GM12878 (cell line): ENCODE data around the gene PRSS57. TPM values are rescaled to one million over a fixed set of nuclear protein-coding genes. Genes with fewer than 3 reads are reported as not detected.

ENCODE experiments used
- ATAC-seq: fragments of 200-7000 bp; cut with Tn5 transposase; 3 replicates; pipeline ENCODE4 v1.9.1; 2020; ENCODE audit warnings: mild to moderate bottlenecking, moderate library complexity
- BruUV-seq: library from RNA; stranded (reverse); fragments of 400-500 nt; replicated peaks from 2 replicates; lab custom pipeline; 2021; lab: Mats Ljungman, UMichigan
- CTCF ChIA-PET: fragments of 300-600 bp; sonication (Branson Sonifier 250); formaldehyde crosslinking; extraction: SDS; loops from one replicate; lab custom pipeline; 2021; ENCODE audit warnings: inconsistent platforms; lab: Yijun Ruan, JAX
- POLR2A ChIA-PET: fragments of 350-600 bp; formaldehyde crosslinking; extraction: SDS; loops from one replicate; lab custom pipeline; 2021; ENCODE audit warnings: inconsistent platforms; lab: Charles Lee
- RAD21 ChIA-PET: fragments of 300-600 bp; sonication (Branson Sonifier 250); formaldehyde crosslinking; loops from one replicate; lab custom pipeline; 2023; ENCODE audit warnings: antibody characterized with exemption; ENCODE audit not compliant: unreplicated experiment; lab: Charles Lee
- SMC1A ChIA-PET: fragments of 300-600 bp; sonication (Branson Sonifier 250); formaldehyde crosslinking; loops from one replicate; lab custom pipeline; 2023; ENCODE audit not compliant: unreplicated experiment, uncharacterized antibody; lab: Charles Lee
- DNase-seq: peaks from one replicate; pipeline ENCODE4 v3.0.0-alpha.2; 2011; ENCODE audit warnings: low read depth, low spot score
- FAIRE-seq: peaks from 3 replicates; lab custom pipeline; 2011; peaks lifted over from hg19 to GRCh38; lab: Jason Lieb, UNC
- H2AFZ ChIP-seq: 2 replicates; pipeline ENCODE4 v1.6.0; 2011; ENCODE audit warnings: low read depth, low read length, control low read depth; ENCODE audit not compliant: control insufficient read depth
- H3K27ac ChIP-seq: 2 replicates; pipeline ENCODE4 v1.5.1; 2011; ENCODE audit warnings: control low read depth; ENCODE audit not compliant: control insufficient read depth, insufficient read depth
- H3K27me3 ChIP-seq, 2 experiments: replicated peaks in 1 of 2; 2 replicates each; pipeline versions ENCODE4 v1.6.0 to v1.6.1; 2011; ENCODE audit warnings: low read length in 1 of 2; ENCODE audit not compliant: control insufficient read depth in 2 of 2, insufficient read depth in 2 of 2
- H3K36me3 ChIP-seq, 2 experiments: 2 replicates each; pipeline ENCODE4 v1.5.1; 2011; ENCODE audit warnings: low read length in 1 of 2; ENCODE audit not compliant: control insufficient read depth in 2 of 2, insufficient read depth in 2 of 2
- H3K4me1 ChIP-seq: 2 replicates; pipeline ENCODE4 v1.6.1; 2011; ENCODE audit warnings: mild to moderate bottlenecking, low read length, moderate library complexity, mixed read lengths; ENCODE audit not compliant: control insufficient read depth, insufficient read depth
- H3K4me2 ChIP-seq: 2 replicates; pipeline ENCODE4 v1.6.0; 2011; ENCODE audit warnings: control low read depth; ENCODE audit not compliant: control insufficient read depth, insufficient read depth
- H3K4me3 ChIP-seq: fragments of 200-600 bp; sonication (generic); 2 replicates; pipeline ENCODE4 v1.5.1; 2016
- H3K79me2 ChIP-seq: 2 replicates; pipeline ENCODE4 v1.6.0; 2011; ENCODE audit warnings: low read length; ENCODE audit not compliant: control insufficient read depth, insufficient read depth
- H3K9ac ChIP-seq: 2 replicates; pipeline ENCODE4 v1.8.0; 2011; ENCODE audit warnings: low read length, control low read depth, mixed read lengths; ENCODE audit not compliant: control insufficient read depth, insufficient read depth
- H3K9me3 ChIP-seq: replicated peaks from 3 replicates; pipeline ENCODE4 v1.5.1; 2011; ENCODE audit warnings: mild to moderate bottlenecking, low read length; ENCODE audit not compliant: control insufficient read depth, insufficient read depth
- H4K20me1 ChIP-seq: 2 replicates; pipeline ENCODE4 v1.6.0; 2011; ENCODE audit not compliant: control insufficient read depth, insufficient read depth
- FOXK2 ChIP-seq: fragments of 450-650 bp; IDR thresholded peaks from 2 replicates; pipeline ENCODE4 v1.6.1; 2017; ENCODE audit warnings: mild to moderate bottlenecking, moderate library complexity
- HCFC1 ChIP-seq: fragments of 150-350 bp; IDR thresholded peaks from 2 replicates; pipeline ENCODE4 v1.6.1; 2014; ENCODE audit warnings: low read length
- JUNB ChIP-seq: IDR thresholded peaks from 2 replicates; pipeline ENCODE4 v1.6.1; 2016; ENCODE audit warnings: antibody characterized with exemption, mild to moderate bottlenecking
- MTA2 ChIP-seq: fragments of 450-650 bp; IDR thresholded peaks from 2 replicates; pipeline ENCODE4 v1.6.1; 2016; ENCODE audit warnings: low read depth, mild to moderate bottlenecking, moderate library complexity
- MYB ChIP-seq: fragments of 150-350 bp; IDR thresholded peaks from 2 replicates; pipeline ENCODE4 v1.6.1; 2014; ENCODE audit warnings: mild to moderate bottlenecking, low read depth, low read length, borderline replicate concordance
- NFIC ChIP-seq: IDR thresholded peaks from 2 replicates; pipeline ENCODE4 v1.6.1; 2012; ENCODE audit warnings: low read depth, mild to moderate bottlenecking, inconsistent platforms, low read length, moderate library complexity
- NFYA ChIP-seq: IDR thresholded peaks from 2 replicates; pipeline ENCODE4 v1.6.1; 2011; ENCODE audit warnings: low read depth, mild to moderate bottlenecking, low read length, improper control_type of control experiment, borderline replicate concordance
- NR2F1 ChIP-seq: fragments of 450-650 bp; conservative IDR thresholded peaks from 2 replicates; pipeline ENCODE4 v1.6.1; 2017; ENCODE audit warnings: mild to moderate bottlenecking
- POLR2A ChIP-seq: IDR thresholded peaks from 2 replicates; pipeline ENCODE4 v1.6.1; 2011; ENCODE audit warnings: low read depth, mild to moderate bottlenecking, low read length
- RAD21 ChIP-seq: IDR thresholded peaks from 2 replicates; pipeline ENCODE4 v1.6.1; 2011; ENCODE audit warnings: mild to moderate bottlenecking, low read depth, low read length, moderate library complexity; ENCODE audit not compliant: insufficient read depth
- SMAD1 ChIP-seq: fragments of 450-650 bp; IDR thresholded peaks from 2 replicates; pipeline ENCODE4 v1.6.1; 2018; ENCODE audit warnings: mild to moderate bottlenecking, low read depth; ENCODE audit not compliant: partially characterized antibody
- TARDBP ChIP-seq: IDR thresholded peaks from 2 replicates; pipeline ENCODE4 v1.6.1; 2016; ENCODE audit warnings: borderline replicate concordance
- WGBS: methylation state at CpG from one replicate; pipeline ENCODE4 v1.1.6; 2016; ENCODE audit warnings: low lambda C conversion rate; ENCODE audit not compliant: insufficient replicate concordance, insufficient coverage; ENCODE audit errors: missing lambda C conversion rate; 5-methylcytosine and 5-hydroxymethylcytosine counted together
- in situ Hi-C: fragments of 300-500 bp; cut with MboI; formaldehyde crosslinking; loops from 9 replicates; pipeline ENCODE4 v1.14.3; 2018; ENCODE audit warnings: mixed read lengths
- intact Hi-C: fragments of 100-400 bp; cut with micrococcal nuclease; formaldehyde crosslinking; loops from one replicate; pipeline ENCODE4 v1.14.2; 2022; ENCODE audit not compliant: unreplicated experiment
- polyA plus RNA-seq, 11 experiments: library from polyadenylated mRNA; depleted of rRNA in 4 of 11; unstranded in 6 of 11; stranded (reverse) in 5 of 11; fragments of >200 nt; fragmentation: Nextera tagmentation in 4 of 11; fragmentation: Illumina TruSeq in 1 of 11; extraction: Ambion mirVana in 4 of 11; extraction: Trizol in 1 of 11; gene quantifications; 1 replicate in 1 of 11; 2 replicates in 10 of 11; pipeline versions ENCODE4 v1.2.1 to v1.2.3, GENCODE V29; 2011 to 2016; ENCODE audit warnings: inconsistent platforms in 2 of 11, missing spikeins in 2 of 11, low read depth in 1 of 11
- total RNA-seq, 4 experiments: library from RNA; depleted of rRNA in 3 of 4; stranded (reverse); fragments of >200 nt in 3 of 4; fragmentation: Illumina TruSeq in 1 of 4; extraction: Trizol in 1 of 4; gene quantifications; 2 replicates each; pipeline versions ENCODE4 v1.2.1 to v1.2.3, GENCODE V29; 2013 to 2021
- TF ChIP-seq, protein P1 (sequence below): IDR thresholded peaks from 2 replicates; pipeline ENCODE4 v1.6.1; 2011; ENCODE audit warnings: borderline replicate concordance, low read depth, mild to moderate bottlenecking, moderate library complexity, low read length; ENCODE audit not compliant: insufficient read depth, poor library complexity, severe bottlenecking

Gene PRSS57
- total and polyA plus RNA-seq, 10 of the 15 experiments (the other 5 are each of a cell fraction or from before 2014, with no cell fraction given), result not detected

DNA sequence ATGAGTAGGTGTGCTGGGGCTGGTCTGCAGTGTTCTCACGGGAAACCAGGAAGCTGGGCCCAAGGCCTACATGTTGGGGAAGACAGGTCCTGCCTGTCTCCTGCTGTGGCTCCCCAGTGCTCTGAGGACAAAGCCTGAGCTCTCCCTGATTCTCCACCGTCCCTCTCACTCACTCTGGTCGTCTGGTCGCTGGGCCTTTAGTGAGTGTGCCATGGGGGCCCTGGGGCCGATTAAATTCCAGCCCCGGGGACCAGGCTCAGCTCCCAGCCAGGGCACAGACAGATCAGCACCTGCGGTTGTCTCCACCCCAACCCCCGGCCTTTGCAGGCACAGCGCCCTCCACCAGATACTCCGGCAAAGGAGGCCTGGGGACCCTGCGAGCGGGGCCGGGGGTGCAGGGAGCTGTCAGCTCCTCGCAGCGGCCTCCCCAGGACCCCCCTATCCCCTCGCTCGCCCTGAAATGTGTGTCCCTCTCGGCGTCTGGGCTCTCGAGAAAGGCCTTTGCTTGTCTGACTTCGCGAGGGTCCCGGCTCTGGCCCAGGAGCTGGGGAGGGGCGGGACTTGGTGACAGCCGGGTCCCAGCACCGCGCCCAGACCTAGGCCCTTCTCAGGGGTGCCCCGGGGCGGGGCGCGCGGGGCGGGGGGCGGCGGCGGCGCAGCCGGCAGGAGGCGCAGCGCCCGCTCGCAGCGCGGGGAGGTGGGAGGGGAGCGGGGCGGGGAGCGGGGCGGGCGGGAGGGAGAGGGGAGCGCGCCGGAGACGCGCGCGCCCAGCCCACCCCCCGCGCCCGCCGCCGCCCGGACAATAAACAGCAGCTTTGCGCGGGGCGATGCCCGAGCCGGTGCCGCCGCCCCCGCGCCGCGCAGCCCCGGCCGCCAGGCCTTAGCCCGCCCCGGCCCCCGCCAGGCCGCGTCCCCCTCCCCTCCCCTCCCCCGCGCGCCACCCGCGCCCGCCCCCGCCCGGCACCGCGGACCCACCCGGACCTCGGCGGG lies 13.2 kb upstream of the PRSS57 start, which contains the start of gene PALM:
PALM (plus strand) TSS at position 782 of the 990 bp plus-strand sequence. CDS start 212 bp downstream, outside the sequence.
- no peaks in the 10 kb centered on the region for H3K4me1 ChIP-seq
- CTCF ChIA-PET, result interaction anchor here (0.9 kb wide), 1 partner anchor 26 kb away, joined by 3 read pairs; no protein-coding TSS in a partner anchor
- no TSS peak for BruUV-seq

More for the DNA sequence above, 13.2 kb upstream of the PRSS57 start, which contains the start of gene PALM:
- H3K4me3 ChIP-seq, result no peak within 1 kb of the TSS
- H3K4me2 ChIP-seq, result no peak within 1 kb of the TSS
- no peaks in the 10 kb centered on the region for H3K79me2 ChIP-seq
- no peaks in the 10 kb centered on the region for H3K36me3 ChIP-seq
- ATAC-seq (no peak), DNase-seq (no peak), FAIRE-seq (no peak)
- no peaks in the 10 kb centered on the region; the same call in 2 of the 3 replicates for H3K9me3 ChIP-seq
- H4K20me1 ChIP-seq, result no peaks in the 10 kb centered on the region
- no peak within 1 kb of the TSS for H3K9ac ChIP-seq
- H3K27ac ChIP-seq, result no peak within 1 kb of the TSS
- POLR2A ChIA-PET, result no interaction called here
- H3K27me3 ChIP-seq, result peaks cover 0 to 2% of the 10 kb centered on the region in 2 experiments; a peak in 2 of 4 replicates
- in situ Hi-C loops (no loop called here), intact Hi-C loops (no loop called here)
- RAD21 ChIA-PET, result no interaction called here
- SMC1A ChIA-PET, result interaction anchor here (0.6 kb wide), 1 partner anchor 15 kb away, joined by 3 read pairs; no protein-coding TSS in a partner anchor
- WGBS, result 27% methylated on average over 24 of the region's 93 CpGs
- H2AFZ ChIP-seq, result no peak within 1 kb of the TSS
- TF ChIP-seq NFYA (no peak), NR2F1 (no peak), MTA2 (no peak), MYB (no peak), FOXK2 (no peak), SMAD1 (no peak), RAD21 (no peak), JUNB (no peak), TARDBP (no peak), HCFC1 (no peak), POLR2A (no peak), NFIC (no peak)
- TF ChIP-seq, protein P1, sequence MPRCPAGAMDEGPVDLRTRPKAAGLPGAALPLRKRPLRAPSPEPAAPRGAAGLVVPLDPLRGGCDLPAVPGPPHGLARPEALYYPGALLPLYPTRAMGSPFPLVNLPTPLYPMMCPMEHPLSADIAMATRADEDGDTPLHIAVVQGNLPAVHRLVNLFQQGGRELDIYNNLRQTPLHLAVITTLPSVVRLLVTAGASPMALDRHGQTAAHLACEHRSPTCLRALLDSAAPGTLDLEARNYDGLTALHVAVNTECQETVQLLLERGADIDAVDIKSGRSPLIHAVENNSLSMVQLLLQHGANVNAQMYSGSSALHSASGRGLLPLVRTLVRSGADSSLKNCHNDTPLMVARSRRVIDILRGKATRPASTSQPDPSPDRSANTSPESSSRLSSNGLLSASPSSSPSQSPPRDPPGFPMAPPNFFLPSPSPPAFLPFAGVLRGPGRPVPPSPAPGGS, result no peak
- TF ChIP-seq, all 136 proteins: peak for 0
